Measurements from ENCODE around the gene SLC36A2. TPM values are rescaled to one million over a fixed set of nuclear protein-coding genes. Genes with fewer than 3 reads are reported as not detected.

SLC36A2 gene
- total RNA-seq, 2 donors from 2014 or later: not detected

- Histone ChIP-seq H3K36me3 (no peaks in the 10 kb centered on the region), H3K9me3 (no peaks in the 10 kb centered on the region), H3K4me1 (ENCODE audit: control insufficient read depth in 1 of 2, low read depth in 2 of 2) (peaks cover 0 to 8% of the 10 kb centered on the region in 2 donors), H3K4me3 (no peak overlapping the region), H3K27me3 (replicated peaks; ENCODE audit: insufficient read depth) (no peaks in the 10 kb centered on the region), H3K27ac (no peak overlapping the region)
- DNase-seq (ENCODE audit: low spot score) (no peak), ATAC-seq (ENCODE audit: insufficient number of reproducible peaks, low FRiP score, low read depth) (no peak)
- no peak for TF ChIP-seq CTCF (IDR thresholded peaks at IDR 0.05)
Observed at GRCh38 chr5:151345808-151346478, 1.4 kb downstream of the SLC36A2 start.

GRCh38 chr5:151345187-151345807 lies 2.1 kb downstream of the SLC36A2 start:
- peaks cover 0 to 8% of the 10 kb centered on the region in 2 donors for H3K4me1 ChIP-seq (ENCODE audit: control insufficient read depth in 1 of 2, low read depth in 2 of 2)
- H3K27ac ChIP-seq: no peak overlapping the region
- no peak for TF ChIP-seq CTCF (IDR thresholded peaks at IDR 0.05)
- no peak for DNase-seq (ENCODE audit: low spot score)
- no peaks in the 10 kb centered on the region for H3K27me3 ChIP-seq (replicated peaks; ENCODE audit: insufficient read depth)
- H3K9me3 ChIP-seq: no peaks in the 10 kb centered on the region
- H3K4me3 ChIP-seq: no peak overlapping the region
- no peaks in the 10 kb centered on the region for H3K36me3 ChIP-seq
- ATAC-seq (ENCODE audit: insufficient number of reproducible peaks, low FRiP score, low read depth): no peak

- no peak for TF ChIP-seq CTCF (IDR thresholded peaks at IDR 0.05)
- H3K27me3 ChIP-seq (replicated peaks; ENCODE audit: insufficient read depth): no peaks in the 10 kb centered on the region
- peaks cover 0 to 8% of the 10 kb centered on the region in 2 donors for H3K4me1 ChIP-seq (ENCODE audit: control insufficient read depth in 1 of 2, low read depth in 2 of 2)
- no peak overlapping the region for H3K4me3 ChIP-seq
- no peaks in the 10 kb centered on the region for H3K9me3 ChIP-seq
- H3K27ac ChIP-seq: no peak overlapping the region
- no peaks in the 10 kb centered on the region for H3K36me3 ChIP-seq
- DNase-seq (ENCODE audit: low spot score) (no peak), ATAC-seq (ENCODE audit: insufficient number of reproducible peaks, low FRiP score, low read depth) (no peak)
Observed at GRCh38 chr5:151344088-151344487, 3.3 kb downstream of the SLC36A2 start.

GRCh38 chr5:151340004-151340403 lies 7.4 kb downstream of the SLC36A2 start:
- H3K36me3 ChIP-seq: no peaks in the 10 kb centered on the region
- no peak for ATAC-seq (ENCODE audit: insufficient number of reproducible peaks, low FRiP score, low read depth)
- TF ChIP-seq CTCF (IDR thresholded peaks at IDR 0.05): no peak

GRCh38 chr5:151338734-151339133 lies 8.6 kb downstream of the SLC36A2 start:
- TF ChIP-seq CTCF (IDR thresholded peaks at IDR 0.05): no peak
- Histone ChIP-seq H3K4me1 (ENCODE audit: control insufficient read depth in 1 of 2, low read depth in 2 of 2) (no peaks in the 10 kb centered on the region), H3K27me3 (replicated peaks; ENCODE audit: insufficient read depth) (no peaks in the 10 kb centered on the region), H3K9me3 (no peaks in the 10 kb centered on the region), H3K36me3 (no peaks in the 10 kb centered on the region), H3K27ac (no peak overlapping the region), H3K4me3 (no peak overlapping the region)
- no peak for ATAC-seq (ENCODE audit: insufficient number of reproducible peaks, low FRiP score, low read depth)
- DNase-seq (ENCODE audit: low spot score): no peak

More at GRCh38 chr5:151340004-151340403, 7.4 kb downstream of the SLC36A2 start:
- Histone ChIP-seq H3K9me3 (no peaks in the 10 kb centered on the region), H3K4me3 (no peak overlapping the region), H3K27me3 (replicated peaks; ENCODE audit: insufficient read depth) (no peaks in the 10 kb centered on the region), H3K27ac (no peak overlapping the region), H3K4me1 (ENCODE audit: control insufficient read depth in 1 of 2, low read depth in 2 of 2) (no peaks in the 10 kb centered on the region)
- DNase-seq (ENCODE audit: low spot score): no peak

Data from thoracic aorta (tissue), 2 donors.